Measurements from ENCODE around the gene P2RY10. TPM values are rescaled to one million over a fixed set of nuclear protein-coding genes. Genes with fewer than 3 reads are reported as not detected.
"Not testable (repeated sequence)": the region's sequence is repeated elsewhere in the genome, so short reads cannot be mapped to it uniquely, and the experiment has no call there.

P2RY10 gene
- total RNA-seq, 1 donor from 2014 or later = 72.7 TPM

DNA sequence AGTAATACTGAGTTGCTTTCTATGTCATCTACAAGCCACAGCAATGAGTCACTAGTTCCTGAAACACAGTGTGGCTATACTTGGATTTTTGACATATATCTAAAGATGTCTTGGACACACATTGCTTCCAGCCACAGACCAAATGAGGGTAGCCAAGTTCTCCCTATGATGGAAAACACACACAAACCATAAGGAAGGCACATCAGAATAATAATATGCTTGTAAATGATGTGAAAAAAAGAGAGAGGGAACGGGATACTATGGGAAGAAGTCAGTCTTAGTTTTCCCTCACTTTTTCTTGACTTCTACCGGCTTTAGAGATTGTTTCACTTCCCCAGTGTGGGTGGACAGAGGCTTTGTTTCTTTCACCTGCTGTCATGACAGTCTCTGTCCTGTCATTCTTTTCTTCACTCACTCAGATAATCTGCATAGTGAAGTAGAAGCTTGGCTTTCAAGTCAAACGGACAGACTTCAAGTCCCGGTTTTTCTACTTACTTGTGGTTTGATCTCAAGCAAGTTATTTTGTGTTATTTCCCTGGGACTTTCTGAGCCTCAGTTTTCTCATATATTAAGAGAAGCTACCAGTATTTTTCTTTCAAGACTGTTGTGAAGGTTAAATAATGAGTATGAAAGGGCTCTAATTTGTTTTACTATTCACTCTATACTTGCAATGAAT, 34.7 kb downstream of the P2RY10 start:
- ChIA-PET POLR2A (no interaction called here), CTCF (no interaction called here)
- Mint-ChIP-seq H3K27ac (peak overlapping the region; percentile 78), H3K4me1 (peaks cover 14% of the 10 kb centered on the region), H3K36me3 (ENCODE audit: low read depth) (peaks cover 1% of the 10 kb centered on the region), H3K9me3 (peaks cover 2% of the 10 kb centered on the region), H3K4me3 (peak overlapping the region; percentile 63), H3K27me3 (no peaks in the 10 kb centered on the region)
- TF ChIP-seq, protein P1, sequence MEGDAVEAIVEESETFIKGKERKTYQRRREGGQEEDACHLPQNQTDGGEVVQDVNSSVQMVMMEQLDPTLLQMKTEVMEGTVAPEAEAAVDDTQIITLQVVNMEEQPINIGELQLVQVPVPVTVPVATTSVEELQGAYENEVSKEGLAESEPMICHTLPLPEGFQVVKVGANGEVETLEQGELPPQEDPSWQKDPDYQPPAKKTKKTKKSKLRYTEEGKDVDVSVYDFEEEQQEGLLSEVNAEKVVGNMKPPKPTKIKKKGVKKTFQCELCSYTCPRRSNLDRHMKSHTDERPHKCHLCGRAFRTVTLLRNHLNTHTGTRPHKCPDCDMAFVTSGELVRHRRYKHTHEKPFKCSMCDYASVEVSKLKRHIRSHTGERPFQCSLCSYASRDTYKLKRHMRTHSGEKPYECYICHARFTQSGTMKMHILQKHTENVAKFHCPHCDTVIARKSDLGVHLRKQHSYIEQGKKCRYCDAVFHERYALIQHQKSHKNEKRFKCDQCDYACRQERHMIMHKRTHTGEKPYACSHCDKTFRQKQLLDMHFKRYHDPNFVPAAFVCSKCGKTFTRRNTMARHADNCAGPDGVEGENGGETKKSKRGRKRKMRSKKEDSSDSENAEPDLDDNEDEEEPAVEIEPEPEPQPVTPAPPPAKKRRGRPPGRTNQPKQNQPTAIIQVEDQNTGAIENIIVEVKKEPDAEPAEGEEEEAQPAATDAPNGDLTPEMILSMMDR (IDR thresholded peaks at IDR 0.05) = no peak
- DNase-seq (no peak), ATAC-seq (ENCODE audit: low read depth) (peak; percentile 65)
- intact Hi-C loops (cut with micrococcal nuclease) = no loop called here

DNA sequence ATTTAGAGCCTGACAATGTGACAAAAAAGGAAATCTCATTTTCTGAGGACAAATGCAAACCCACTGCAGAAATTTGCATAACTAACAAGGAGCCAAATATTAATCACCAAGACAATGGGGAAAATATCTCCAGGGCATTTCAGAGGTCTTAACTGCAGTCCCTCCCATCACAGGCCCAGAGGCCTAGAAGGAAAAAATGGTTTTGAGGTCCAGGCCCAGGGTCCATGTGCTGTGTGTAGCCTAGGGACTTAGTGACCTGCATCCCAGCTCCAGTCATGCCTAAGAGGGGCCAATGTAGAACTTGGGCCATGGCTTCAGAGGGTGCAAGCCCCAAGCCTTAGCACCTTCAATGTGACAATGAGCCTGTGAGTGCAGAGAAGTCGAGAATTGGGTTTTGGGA, 44.2 kb downstream of the P2RY10 start:
- Mint-ChIP-seq H3K27ac (no peak overlapping the region), H3K27me3 (no peaks in the 10 kb centered on the region), H3K4me1 (peaks cover 11% of the 10 kb centered on the region), H3K36me3 (ENCODE audit: low read depth) (peaks cover 1% of the 10 kb centered on the region), H3K9me3 (peaks cover 13% of the 10 kb centered on the region), H3K4me3 (no peak overlapping the region)
- ATAC-seq (ENCODE audit: low read depth) (no peak), DNase-seq (no peak)
- ChIA-PET CTCF (no interaction called here), POLR2A (no interaction called here)
- TF ChIP-seq, protein P1 (IDR thresholded peaks at IDR 0.05) = no peak
- intact Hi-C loops (cut with micrococcal nuclease) = no loop called here

DNA sequence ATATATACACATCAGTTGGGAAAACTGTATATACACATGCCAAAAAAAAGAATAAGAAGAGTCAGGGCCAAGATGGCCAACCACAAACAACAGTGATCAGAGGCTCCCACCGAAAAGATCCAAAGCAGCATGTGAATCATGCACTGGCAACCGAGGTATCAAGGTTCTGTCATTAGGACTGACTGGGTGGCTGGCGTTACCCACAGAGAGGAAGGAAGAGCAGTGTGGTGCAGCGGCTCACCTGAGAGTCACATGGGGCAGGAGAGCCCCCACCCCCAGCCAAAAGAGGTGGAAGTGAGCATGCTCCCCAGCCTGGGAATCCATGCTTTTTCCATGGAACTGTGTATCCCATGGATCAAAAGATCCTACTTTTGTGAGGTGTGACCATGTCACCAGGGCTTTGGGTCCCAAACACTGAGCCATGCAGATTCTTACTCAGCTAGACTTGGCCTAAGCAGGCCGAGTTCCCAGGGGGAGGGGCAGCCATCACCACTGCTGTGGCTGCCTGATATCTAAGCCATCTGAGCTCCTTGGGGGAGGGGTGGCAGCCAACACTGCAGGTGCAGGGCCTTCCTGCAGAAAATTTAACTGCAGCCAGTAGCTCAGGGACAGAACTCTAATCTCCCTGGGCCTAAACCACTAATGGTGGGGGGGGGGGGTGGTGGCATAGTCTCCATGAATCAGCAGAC, 52.8 kb downstream of the P2RY10 start:
- Mint-ChIP-seq H3K27me3 (no peaks in the 10 kb centered on the region), H3K4me1 (peaks cover 13% of the 10 kb centered on the region), H3K9me3 (no peaks in the 10 kb centered on the region), H3K27ac (no peak overlapping the region), H3K36me3 (ENCODE audit: low read depth) (no peaks in the 10 kb centered on the region), H3K4me3 (no peak overlapping the region)
- POLR2A ChIA-PET = no interaction called here
- TF ChIP-seq, protein P1 (IDR thresholded peaks at IDR 0.05) = no peak
- intact Hi-C loops (cut with micrococcal nuclease) = no loop called here
- DNase-seq (no peak), ATAC-seq (ENCODE audit: low read depth) (no peak)
- CTCF ChIA-PET = no interaction called here

DNA sequence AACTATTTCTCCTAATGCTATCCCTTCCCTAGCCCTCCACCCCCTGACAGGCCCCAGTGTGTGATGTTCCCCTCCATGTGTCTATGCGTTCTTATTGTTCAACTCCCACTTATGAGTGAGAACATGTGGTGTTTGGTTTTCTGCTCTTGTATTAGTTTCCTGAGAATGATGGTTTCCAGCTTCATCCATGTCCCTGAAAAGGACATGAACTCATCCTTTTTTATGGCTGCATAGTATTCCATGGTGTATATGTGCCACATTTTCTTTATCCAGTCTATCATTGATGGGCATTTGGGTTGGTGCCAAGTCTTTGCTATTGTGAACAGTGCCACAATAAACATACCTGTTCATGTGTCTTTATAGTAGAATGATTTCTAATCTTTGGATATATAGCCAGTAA, 62.3 kb downstream of the P2RY10 start:
- H3K36me3 Mint-ChIP-seq (ENCODE audit: low read depth); H3K27ac Mint-ChIP-seq; H3K4me1 Mint-ChIP-seq; H3K4me3 Mint-ChIP-seq; ATAC-seq (ENCODE audit: low read depth); POLR2A ChIA-PET; CTCF ChIA-PET; H3K27me3 Mint-ChIP-seq; DNase-seq: not testable (repeated sequence)
- intact Hi-C loops (cut with micrococcal nuclease) = loop anchor here (10.0 kb wide), 1 partner anchor 57 kb away; no protein-coding TSS in a partner anchor
- H3K9me3 Mint-ChIP-seq = peaks cover 13% of the 10 kb centered on the region

Other genes starting within 250 kb of the P2RY10 start
- gene LPAR4, start 197.7 kb upstream of the P2RY10 start, total RNA-seq = 0.11 TPM in 1 of 2 replicates, not detected in the other
- 18.4 and 20.5 TPM in 2 replicates for gene GPR174, start 199.3 kb downstream of the P2RY10 start, total RNA-seq